ENCODE results near the gene MYADML2.
"Not testable (repeated sequence)": the region's sequence is repeated elsewhere in the genome, so short reads cannot be mapped to it uniquely, and the experiment has no call there.

The MYADML2 gene

GRCh38 chr17:81983011-81983638, 36.1 kb upstream of the MYADML2 start:
- TF ChIP-seq CTCF (IDR thresholded peaks at IDR 0.05; ENCODE audit: low read depth, low read length, missing control alignments): no peak
- DNase-seq (ENCODE audit: low read depth): no peak

DNA sequence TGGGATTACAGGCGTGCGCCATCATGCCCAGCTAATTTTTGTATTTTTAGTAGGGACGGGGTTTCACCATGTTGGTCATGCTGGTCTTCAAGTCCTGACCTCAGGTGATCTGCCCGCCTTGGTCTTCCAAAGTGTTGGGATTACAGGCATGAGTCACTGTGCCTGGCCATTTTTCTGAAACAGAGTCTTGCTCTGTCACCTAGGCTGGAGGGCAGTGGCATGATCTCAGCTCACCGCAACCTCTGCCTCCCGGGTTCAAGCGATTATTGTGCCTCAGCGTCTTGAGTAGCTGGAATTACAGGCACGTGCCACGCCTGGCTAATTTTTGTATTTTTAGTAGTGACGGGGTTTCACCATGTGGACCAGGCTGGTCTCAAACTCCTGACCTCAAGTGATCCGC, 34.5 kb upstream of the MYADML2 start:
- H3K4me3 ChIP-seq (ENCODE audit: low read depth, low read length); DNase-seq (ENCODE audit: low read depth): not testable (repeated sequence)

More at GRCh38 chr17:81983011-81983638, 36.1 kb upstream of the MYADML2 start:
- H3K4me3 ChIP-seq (ENCODE audit: low read depth, low read length): no peak overlapping the region

- TF ChIP-seq CTCF (IDR thresholded peaks at IDR 0.05; ENCODE audit: low read depth, low read length, missing control alignments): no peak
- H3K4me3 ChIP-seq (ENCODE audit: low read depth, low read length): no peak overlapping the region
- DNase-seq (ENCODE audit: low read depth): no peak
These were observed 33.8 kb upstream of the MYADML2 start for GRCh38 chr17:81980707-81981343.

- H3K4me3 ChIP-seq (ENCODE audit: low read depth, low read length): no peak overlapping the region
- DNase-seq (ENCODE audit: low read depth): no peak
- no peak for TF ChIP-seq CTCF (IDR thresholded peaks at IDR 0.05; ENCODE audit: low read depth, low read length, missing control alignments)
These were observed 33.1 kb upstream of the MYADML2 start for GRCh38 chr17:81980122-81980521.

GRCh38 chr17:81978524-81979298, 31.7 kb upstream of the MYADML2 start:
- no peak for TF ChIP-seq CTCF (IDR thresholded peaks at IDR 0.05; ENCODE audit: low read depth, low read length, missing control alignments)
- DNase-seq (ENCODE audit: low read depth): no peak
- peak overlapping the region; percentile 82; the same call in 1 of the 2 replicates for H3K4me3 ChIP-seq (ENCODE audit: low read depth, low read length)

DNA sequence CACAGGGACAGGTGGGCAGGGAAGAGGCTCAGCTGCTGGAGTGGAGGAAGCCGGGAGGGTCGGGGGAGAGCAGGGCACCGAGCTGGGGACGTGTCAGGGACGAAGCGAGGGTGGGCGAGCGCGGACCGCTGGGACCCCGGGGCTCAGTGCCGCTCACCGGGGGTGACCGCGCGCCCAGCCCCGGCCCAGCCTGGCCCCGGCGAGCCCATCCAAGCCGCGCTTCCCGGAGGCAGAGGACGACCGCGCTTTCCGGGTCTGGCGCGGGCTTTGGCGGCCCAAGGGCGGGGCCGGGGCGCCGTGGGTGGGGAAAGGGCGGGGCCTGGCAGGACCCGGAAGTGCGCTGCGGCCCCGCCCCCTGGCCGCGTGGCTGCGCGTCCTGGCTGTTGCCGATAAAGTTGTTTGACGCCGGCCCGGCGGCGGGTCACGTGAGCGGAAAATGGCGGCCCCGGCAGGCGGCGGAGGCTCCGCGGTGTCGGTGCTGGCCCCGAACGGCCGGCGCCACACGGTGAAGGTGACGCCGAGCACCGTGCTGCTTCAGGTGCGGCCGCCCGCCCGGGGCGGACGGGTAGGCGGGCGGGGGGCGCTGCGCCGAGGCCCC, 30.3 kb upstream of the MYADML2 start, which contains the start of gene ASPSCR1:
Gene ASPSCR1, plus strand, starts transcription at position 419 of the 598 bp plus-strand sequence. Its CDS starts 18 bp downstream, at position 437.
- TF ChIP-seq CTCF (IDR thresholded peaks at IDR 0.05; ENCODE audit: low read depth, low read length, missing control alignments): no peak
- DNase-seq (ENCODE audit: low read depth): peak; percentile 58
- H3K4me3 ChIP-seq (ENCODE audit: low read depth, low read length): peak within 1 kb of the TSS; percentile 82
